LNCaP clone FGC (cell line): ENCODE measurements around the gene FAM184B.
A peak's percentile ranks its signal among the peaks of the same experiment; 100 is the strongest.

Experiments
- DNase-seq: peaks from one replicate; pipeline ENCODE4 v3.0.0-alpha.2; 2011; ENCODE audit warnings: low read depth
- H3K4me3 ChIP-seq: 2 replicates; pipeline ENCODE4 v1.5.1; 2011; ENCODE audit warnings: mild to moderate bottlenecking, low read depth, low read length, control low read depth
- TF ChIP-seq, protein P1 (sequence below): IDR thresholded peaks from 2 replicates; pipeline ENCODE4 v1.5.1; 2012; ENCODE audit warnings: mild to moderate bottlenecking; ENCODE audit not compliant: control insufficient read depth, insufficient read depth; ENCODE audit errors: extremely low read depth

FAM184B gene

GRCh38 chr4:17709763-17710068 lies 71.7 kb downstream of the FAM184B start:
- TF ChIP-seq, protein P1, sequence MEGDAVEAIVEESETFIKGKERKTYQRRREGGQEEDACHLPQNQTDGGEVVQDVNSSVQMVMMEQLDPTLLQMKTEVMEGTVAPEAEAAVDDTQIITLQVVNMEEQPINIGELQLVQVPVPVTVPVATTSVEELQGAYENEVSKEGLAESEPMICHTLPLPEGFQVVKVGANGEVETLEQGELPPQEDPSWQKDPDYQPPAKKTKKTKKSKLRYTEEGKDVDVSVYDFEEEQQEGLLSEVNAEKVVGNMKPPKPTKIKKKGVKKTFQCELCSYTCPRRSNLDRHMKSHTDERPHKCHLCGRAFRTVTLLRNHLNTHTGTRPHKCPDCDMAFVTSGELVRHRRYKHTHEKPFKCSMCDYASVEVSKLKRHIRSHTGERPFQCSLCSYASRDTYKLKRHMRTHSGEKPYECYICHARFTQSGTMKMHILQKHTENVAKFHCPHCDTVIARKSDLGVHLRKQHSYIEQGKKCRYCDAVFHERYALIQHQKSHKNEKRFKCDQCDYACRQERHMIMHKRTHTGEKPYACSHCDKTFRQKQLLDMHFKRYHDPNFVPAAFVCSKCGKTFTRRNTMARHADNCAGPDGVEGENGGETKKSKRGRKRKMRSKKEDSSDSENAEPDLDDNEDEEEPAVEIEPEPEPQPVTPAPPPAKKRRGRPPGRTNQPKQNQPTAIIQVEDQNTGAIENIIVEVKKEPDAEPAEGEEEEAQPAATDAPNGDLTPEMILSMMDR: no peak
- H3K4me3 ChIP-seq: no peak overlapping the region
- DNase-seq: no peak

DNA sequence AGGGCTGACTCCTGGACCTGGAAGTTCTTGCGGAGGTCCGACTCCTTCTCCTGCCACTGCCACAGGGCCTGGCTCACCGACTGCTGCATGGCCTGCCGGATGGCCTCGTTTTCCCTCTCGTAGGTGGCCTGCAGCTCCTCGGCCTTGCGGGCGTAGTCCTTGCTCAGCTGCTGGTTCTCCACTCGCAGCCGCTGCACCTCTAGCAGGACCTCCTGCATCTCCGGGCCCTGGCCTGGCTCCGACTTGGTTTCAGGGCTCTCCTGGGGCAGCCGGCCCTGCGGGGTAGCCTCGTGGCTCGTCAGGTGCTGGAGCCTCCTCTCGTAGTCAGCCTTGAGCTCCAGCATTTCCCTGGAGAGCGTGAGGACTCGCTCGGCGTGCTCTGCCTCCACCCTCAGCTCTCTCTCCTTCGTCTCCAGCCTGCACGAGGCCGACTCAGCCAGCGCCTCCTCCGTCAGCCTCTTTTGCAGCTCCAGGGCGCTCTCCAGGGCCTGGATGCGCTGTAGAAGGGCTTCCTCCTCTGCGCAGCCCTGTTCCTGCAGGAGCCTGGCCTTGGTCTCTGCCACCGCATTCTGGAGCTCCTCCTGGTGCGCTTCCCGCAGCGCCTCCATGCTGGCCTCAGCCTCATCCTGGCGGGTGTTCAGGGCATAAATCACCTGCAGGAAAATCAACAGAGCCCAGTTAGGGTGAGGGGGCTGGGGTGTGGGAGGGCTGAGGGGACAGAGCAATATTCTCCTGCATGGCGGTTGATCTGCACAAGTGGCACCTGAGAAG lies 72.2 kb downstream of the FAM184B start:
- no peak overlapping the region for H3K4me3 ChIP-seq
- TF ChIP-seq, protein P1: no peak
- no peak for DNase-seq

DNA sequence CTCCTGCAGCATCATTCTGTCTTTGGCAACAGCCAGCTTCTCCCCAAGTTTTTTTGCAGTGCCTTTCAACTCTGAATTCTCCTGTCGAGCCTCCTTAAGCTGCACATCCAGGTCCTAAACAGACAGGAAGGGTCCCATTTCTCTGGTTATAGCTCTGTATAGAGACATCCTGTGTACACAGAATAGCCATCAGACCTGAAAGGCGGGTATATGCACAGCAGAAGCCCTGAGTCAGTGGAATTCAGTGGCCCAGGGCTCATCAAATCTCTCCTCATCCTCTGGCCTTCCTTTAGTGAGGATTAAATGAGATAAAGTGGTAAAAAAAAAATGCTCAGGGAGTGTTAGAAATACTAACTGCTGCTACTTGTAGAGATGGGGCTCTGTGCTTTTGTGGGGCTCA lies 73.8 kb downstream of the FAM184B start:
- H3K4me3 ChIP-seq: no peak overlapping the region
- peak; percentile 49 for DNase-seq

GRCh38 chr4:17705107-17705506 lies 76.3 kb downstream of the FAM184B start:
- DNase-seq: peak; percentile 50
- peak overlapping the region; percentile 27 for H3K4me3 ChIP-seq
- TF ChIP-seq, protein P1: no peak

More for the DNA sequence above, 73.8 kb downstream of the FAM184B start:
- TF ChIP-seq, protein P1: no peak

DNA sequence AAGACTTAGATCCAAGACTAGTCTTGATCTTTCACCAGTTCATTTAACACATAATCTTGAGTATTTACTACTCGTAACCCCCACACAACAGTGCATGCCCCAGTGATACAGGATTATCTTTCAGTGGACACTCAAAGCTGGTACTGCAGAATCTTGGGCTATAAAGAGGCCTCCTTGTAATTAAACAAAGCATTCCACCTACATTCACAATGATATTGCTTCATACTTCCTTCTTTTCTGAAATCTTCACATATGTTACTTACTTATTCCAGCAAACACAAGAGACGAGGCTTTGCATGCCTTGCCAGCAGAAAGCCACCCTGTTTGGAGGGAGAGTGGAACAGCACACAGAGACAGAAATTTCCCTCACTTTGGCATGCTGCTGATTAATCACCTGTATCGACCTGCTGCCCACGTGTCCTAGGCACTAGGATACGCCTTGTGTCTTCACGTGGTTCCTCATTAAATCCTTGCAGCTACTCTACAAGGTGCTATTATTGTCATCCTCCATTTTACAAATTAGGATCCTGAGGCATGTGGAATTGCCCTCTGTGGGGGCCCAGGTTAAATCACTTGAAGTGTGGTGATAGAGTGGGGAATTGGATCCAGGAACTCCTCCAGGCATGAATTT lies 77.3 kb downstream of the FAM184B start:
- TF ChIP-seq, protein P1: no peak
- DNase-seq: no peak

GRCh38 chr4:17702641-17703040 lies 78.8 kb downstream of the FAM184B start:
- no peak for DNase-seq
- H3K4me3 ChIP-seq: no peak overlapping the region
- TF ChIP-seq, protein P1: no peak

More for the DNA sequence above, 77.3 kb downstream of the FAM184B start:
- H3K4me3 ChIP-seq: no peak overlapping the region
